ENCODE measurements around the gene NKX6-1.

DNA sequence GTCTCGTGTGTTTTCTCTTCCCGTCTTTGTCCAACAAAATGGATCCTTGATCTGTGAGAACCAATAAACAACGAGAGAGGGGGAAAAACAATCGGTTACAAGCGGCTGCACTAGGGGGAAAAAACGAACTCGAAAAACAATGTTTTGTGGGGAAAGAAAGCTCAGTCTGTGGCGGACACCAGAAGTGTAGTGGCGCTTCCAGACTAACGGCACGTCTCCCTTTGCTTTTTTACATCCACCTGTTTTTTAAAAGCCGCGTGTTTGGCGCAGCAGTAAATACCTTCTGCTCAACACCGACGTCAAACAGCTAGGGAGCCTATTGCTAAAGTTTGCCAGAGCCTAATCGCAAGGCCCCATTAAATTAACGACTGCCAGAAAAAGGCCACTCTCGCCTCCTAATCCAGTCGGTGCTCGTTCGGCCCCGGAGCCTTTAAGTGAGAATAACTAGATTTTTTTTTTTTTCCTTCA, 3.3 kb downstream of the NKX6-1 start:
- TF ChIP-seq, protein P1, sequence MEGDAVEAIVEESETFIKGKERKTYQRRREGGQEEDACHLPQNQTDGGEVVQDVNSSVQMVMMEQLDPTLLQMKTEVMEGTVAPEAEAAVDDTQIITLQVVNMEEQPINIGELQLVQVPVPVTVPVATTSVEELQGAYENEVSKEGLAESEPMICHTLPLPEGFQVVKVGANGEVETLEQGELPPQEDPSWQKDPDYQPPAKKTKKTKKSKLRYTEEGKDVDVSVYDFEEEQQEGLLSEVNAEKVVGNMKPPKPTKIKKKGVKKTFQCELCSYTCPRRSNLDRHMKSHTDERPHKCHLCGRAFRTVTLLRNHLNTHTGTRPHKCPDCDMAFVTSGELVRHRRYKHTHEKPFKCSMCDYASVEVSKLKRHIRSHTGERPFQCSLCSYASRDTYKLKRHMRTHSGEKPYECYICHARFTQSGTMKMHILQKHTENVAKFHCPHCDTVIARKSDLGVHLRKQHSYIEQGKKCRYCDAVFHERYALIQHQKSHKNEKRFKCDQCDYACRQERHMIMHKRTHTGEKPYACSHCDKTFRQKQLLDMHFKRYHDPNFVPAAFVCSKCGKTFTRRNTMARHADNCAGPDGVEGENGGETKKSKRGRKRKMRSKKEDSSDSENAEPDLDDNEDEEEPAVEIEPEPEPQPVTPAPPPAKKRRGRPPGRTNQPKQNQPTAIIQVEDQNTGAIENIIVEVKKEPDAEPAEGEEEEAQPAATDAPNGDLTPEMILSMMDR (conservative IDR thresholded peaks at IDR 0.05; ENCODE audit: low read length), result no peak
- no peak for TF ChIP-seq EZH2phosphoT487 (IDR thresholded peaks at IDR 0.05; ENCODE audit: borderline replicate concordance)

All from Loucy (cell line).